Activated naive CD4-positive, alpha-beta T cell (primary cell): Measurements from ENCODE around the gene RBMS1.
"Not testable (repeated sequence)": the region's sequence is repeated elsewhere in the genome, so short reads cannot be mapped to it uniquely, and the experiment has no call there.

ENCODE experiments used
- DNase-seq, 4 experiments: peaks; one replicate each; lab custom pipeline; 2025; lab: John Stamatoyannopoulos, UW

The RBMS1 gene

GRCh38 chr2:160380000-160380570, 113.5 kb downstream of the RBMS1 start:
- no peak for DNase-seq

DNA sequence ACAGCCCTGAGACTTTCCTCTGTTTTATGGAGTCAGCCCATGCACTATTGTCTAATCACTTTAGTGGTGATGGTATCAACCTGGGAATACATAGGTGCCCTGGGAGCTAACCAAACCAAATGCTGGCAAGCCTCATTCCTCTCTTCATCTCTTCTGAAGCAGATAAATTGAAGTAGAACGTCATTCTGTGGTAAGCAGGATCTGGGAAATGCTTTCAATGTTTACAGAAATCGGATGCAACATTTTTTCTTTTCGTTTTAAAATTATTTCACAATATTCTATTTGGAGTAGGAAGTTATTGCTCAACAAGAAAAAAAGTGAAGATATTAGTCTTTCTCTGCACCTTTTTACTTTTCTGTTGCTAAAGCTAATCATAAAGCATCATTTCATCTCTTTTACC, 114.2 kb downstream of the RBMS1 start:
- DNase-seq: no peak

- no peak for DNase-seq
Measured at GRCh38 chr2:160377204-160377995, 116.2 kb downstream of the RBMS1 start.

- no peak for DNase-seq
Measured at GRCh38 chr2:160376576-160376975, 117.0 kb downstream of the RBMS1 start.

- DNase-seq: no peak
Measured at GRCh38 chr2:160375802-160376469, 117.7 kb downstream of the RBMS1 start.

GRCh38 chr2:160375037-160375436, 118.6 kb downstream of the RBMS1 start:
- no peak for DNase-seq

DNA sequence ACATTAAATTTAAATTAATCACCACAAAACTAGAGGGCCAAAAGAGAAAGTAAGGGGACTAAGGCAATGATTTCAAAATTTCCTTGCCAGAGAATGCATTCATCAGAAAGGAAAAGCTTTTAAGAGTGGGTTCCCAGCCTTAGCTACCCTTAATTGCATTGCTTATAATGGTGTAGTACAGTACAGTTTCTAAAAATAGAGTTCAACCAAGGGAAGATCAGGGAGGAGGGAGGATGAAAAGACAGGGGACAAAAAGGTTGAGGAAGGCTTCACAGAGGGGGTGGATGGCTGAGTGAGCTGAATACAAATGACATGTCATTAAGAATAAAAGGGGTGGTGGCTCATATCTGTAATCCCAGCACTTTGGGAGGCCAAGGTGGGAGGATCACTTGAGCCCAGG, 119.9 kb downstream of the RBMS1 start:
- no peak for DNase-seq

- no peak for DNase-seq
Measured at GRCh38 chr2:160373263-160373662, 120.3 kb downstream of the RBMS1 start.

- DNase-seq: no peak
Measured at GRCh38 chr2:160372585-160372984, 121.0 kb downstream of the RBMS1 start.

DNA sequence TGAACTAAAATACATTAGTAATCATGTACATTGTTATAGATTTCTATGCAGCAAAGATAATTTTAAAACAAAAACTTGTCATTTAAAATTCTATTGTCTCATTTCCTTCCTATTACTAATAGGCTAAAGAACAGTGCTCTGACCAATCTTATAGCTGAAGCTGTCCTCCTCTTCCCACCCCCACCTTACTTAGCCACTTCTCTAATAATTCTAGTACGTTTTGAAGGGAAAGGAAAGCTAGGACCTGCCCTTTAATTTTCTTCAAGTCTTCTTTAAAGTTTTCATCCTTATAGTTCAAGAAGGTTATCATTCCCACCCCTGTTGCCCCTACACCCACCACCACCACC, 121.6 kb downstream of the RBMS1 start:
- no peak for DNase-seq

DNA sequence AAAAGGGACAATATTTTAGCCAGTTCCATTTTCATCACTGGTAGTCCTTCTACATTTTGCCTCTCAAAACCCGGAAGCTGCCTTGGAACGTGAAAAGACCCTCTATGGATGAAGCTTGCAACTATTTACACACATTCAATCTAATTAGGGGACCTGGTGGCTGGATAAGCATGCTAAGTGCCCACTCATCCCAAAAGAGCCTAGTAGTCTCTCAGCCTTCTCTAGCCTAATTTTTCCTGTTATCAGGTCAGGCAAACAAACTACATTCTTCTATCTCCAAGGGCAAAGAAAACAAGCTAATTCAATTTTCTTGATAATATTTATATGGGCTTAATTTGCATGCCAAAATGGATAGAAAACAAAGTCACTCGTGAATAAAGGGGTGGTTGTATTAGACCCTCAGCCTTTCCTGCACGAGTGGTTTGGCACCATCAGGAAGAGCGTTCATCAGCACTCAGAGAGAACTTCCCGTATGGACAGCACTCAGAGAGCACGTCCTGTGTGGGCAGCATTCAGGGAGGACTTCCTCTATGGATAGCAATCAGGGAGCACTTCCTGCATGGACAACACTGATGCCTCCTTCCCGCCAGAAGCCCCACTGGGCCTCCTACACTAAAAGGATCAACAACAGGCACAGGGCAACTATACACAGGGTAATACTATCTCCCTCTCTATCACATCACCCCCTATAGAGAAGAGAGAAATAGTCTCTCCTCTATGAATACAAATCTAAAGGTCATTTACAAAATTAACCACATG, 122.2 kb downstream of the RBMS1 start:
- no peak for DNase-seq

- DNase-seq: no peak
Measured at GRCh38 chr2:160368988-160369930, 124.3 kb downstream of the RBMS1 start.

- DNase-seq: no peak
Measured at GRCh38 chr2:160367887-160368286, 125.7 kb downstream of the RBMS1 start.

DNA sequence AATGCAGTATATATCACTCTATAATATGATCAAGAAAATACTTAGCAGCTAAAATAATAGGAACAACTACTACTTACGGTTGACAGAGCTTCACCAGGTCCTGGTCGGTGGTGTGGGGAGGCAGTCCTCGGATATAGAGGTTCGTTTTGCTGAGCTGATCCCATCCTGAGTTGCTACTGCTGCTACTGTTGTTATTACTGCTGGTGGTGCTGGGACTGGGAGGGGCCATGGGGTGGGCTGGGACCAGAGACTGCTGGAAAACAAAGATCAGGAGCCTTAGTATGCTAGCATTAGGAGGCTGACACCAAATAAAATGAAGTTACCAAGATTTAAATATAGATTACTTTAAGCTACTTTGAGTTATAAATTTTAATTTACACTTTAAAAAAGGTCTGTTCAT, 126.5 kb downstream of the RBMS1 start:
- not testable (repeated sequence) for DNase-seq

DNA sequence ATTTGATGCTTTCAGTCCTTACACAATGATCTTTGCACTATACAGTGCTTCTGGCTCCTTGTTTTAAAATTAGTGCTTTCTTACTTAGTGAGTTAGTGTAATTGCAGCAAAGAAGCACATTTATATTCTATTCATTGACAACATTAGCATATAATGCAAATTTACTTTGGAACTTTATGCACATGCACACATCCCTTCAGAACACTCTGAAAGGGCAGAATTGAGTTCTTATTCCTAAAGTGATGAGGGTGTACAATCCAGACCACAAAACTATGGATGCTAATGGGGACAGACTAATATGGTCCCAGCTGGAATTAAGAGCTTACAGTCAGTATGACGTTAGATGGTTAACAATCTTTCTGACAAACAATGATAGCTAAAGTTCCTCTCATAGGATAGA, 127.1 kb downstream of the RBMS1 start:
- DNase-seq: no peak

DNA sequence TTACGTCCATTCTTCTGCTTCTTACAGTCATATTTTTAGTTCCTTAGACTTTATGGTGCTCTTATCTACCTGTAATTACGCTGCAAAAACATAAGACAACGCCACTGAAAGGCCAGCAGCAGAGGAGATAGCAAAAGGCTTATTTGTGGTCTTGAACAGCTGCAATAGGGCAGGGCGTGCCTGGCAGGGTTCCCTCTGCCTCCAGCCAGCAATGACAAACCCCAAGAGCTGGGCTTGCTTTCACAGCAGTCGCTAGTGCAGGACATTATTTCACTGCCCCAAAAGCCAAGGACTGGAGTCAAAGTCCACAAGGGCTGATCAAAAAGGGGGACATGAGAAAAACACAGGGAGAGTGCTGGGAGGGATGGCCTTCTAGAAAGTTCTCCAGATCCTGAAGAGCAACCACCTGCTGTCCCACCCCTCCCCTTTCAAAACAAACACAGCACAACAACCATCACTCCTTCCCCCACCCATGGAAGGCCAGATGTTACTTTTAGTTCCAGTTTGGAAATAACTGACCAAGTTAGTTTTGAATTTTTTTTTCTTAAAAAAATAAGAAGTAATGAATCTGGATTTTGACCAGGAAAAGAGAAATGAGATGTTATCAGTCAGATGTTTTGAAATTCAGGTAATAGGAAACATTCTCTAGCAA, 127.8 kb downstream of the RBMS1 start:
- no peak for DNase-seq

GRCh38 chr2:160364364-160364763, 129.2 kb downstream of the RBMS1 start:
- no peak for DNase-seq

DNA sequence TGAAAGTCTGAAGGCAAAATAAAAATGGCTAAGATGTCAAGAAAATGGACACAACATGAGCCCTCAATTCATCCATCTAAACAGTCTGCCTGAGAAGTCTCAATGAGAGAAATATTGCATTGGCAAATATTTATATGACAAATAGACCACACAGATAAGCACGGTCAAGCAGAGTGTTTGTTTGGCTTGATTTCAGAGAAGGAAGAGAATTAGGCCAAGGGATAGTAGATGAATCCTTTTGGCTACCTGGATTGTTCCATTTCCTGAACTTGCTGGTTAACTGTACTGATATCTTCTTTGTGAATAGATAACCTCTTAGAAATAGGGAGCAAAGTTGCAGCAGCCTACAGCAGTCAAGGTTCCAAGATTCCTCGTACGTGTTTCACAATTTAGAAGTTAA, 129.6 kb downstream of the RBMS1 start:
- no peak for DNase-seq

GRCh38 chr2:160363055-160363454, 130.6 kb downstream of the RBMS1 start:
- DNase-seq: no peak

GRCh38 chr2:160362541-160362940, 131.1 kb downstream of the RBMS1 start:
- DNase-seq: no peak

GRCh38 chr2:160362018-160362417, 131.6 kb downstream of the RBMS1 start:
- no peak for DNase-seq
